HepG2 (cell line): ENCODE data around the gene SLC25A19. TPM values are rescaled to one million over a fixed set of nuclear protein-coding genes. Genes with fewer than 3 reads are reported as not detected.
A peak's percentile ranks its signal among the peaks of the same experiment; 100 is the strongest.

Experiments used
- ATF3 ChIP-seq: sonication (generic); formaldehyde crosslinking; IDR thresholded peaks from 2 replicates; pipeline ENCODE4 v1.4.0; 2020; ENCODE audit warnings: missing genetic modification reagents
- ATF4 ChIP-seq, 2 experiments: fragments of 450-650 bp in 1 of 2; sonication (generic) in 1 of 2; formaldehyde crosslinking; IDR thresholded peaks; 2 replicates each; pipeline versions ENCODE4 v1.5.0 to v1.8.0; 2020 to 2022; ENCODE audit warnings: mild to moderate bottlenecking in 1 of 2, missing genetic modification reagents in 1 of 2
- CREB1 ChIP-seq, 2 experiments: fragments of 450-650 bp in 1 of 2; IDR thresholded peaks; 2 replicates each; pipeline ENCODE4 v1.6.1; 2016 to 2017; ENCODE audit warnings: control low read depth in 1 of 2, mild to moderate bottlenecking in 1 of 2, missing compliant biosample characterization in 1 of 2, missing genetic modification characterization in 1 of 2
- ELF4 ChIP-seq: sonication (generic); formaldehyde crosslinking; IDR thresholded peaks from 2 replicates; pipeline ENCODE4 v1.5.0; 2020; ENCODE audit warnings: missing genetic modification reagents, mild to moderate bottlenecking, moderate library complexity, borderline replicate concordance
- GATAD1 ChIP-seq: IDR thresholded peaks from 2 replicates; pipeline ENCODE4 v1.6.1; 2016; ENCODE audit warnings: missing genetic modification reagents, missing compliant biosample characterization
- MAX ChIP-seq: IDR thresholded peaks from 2 replicates; pipeline ENCODE4 v1.6.1; 2012; ENCODE audit warnings: inconsistent platforms
- MEIS2 ChIP-seq: sonication (generic); formaldehyde crosslinking; IDR thresholded peaks from 2 replicates; pipeline ENCODE4 v1.9.0; 2021; ENCODE audit warnings: mild to moderate bottlenecking, missing genetic modification reagents
- NR2F1 ChIP-seq, 2 experiments: fragments of 450-650 bp in 1 of 2; formaldehyde crosslinking in 1 of 2; IDR thresholded peaks; 2 replicates each; pipeline versions ENCODE4 v1.5.0 to v1.6.1; 2016 to 2020; ENCODE audit warnings: mild to moderate bottlenecking in 1 of 2, missing compliant biosample characterization in 1 of 2, missing genetic modification reagents in 1 of 2, moderate library complexity in 1 of 2
- RORA ChIP-seq: sonication (generic); formaldehyde crosslinking; IDR thresholded peaks from 2 replicates; pipeline ENCODE4 v1.5.0; 2020; ENCODE audit warnings: mild to moderate bottlenecking, missing genetic modification reagents, moderate library complexity
- ZNF30 ChIP-seq: sonication (generic); formaldehyde crosslinking; IDR thresholded peaks from 2 replicates; pipeline ENCODE4 v1.5.0; 2020; ENCODE audit warnings: mild to moderate bottlenecking, missing genetic modification reagents
- ZNF343 ChIP-seq: sonication (generic); formaldehyde crosslinking; IDR thresholded peaks from 2 replicates; pipeline ENCODE4 v1.4.0; 2020; ENCODE audit warnings: mild to moderate bottlenecking, missing genetic modification reagents
- ZNF781 ChIP-seq: sonication (generic); formaldehyde crosslinking; IDR thresholded peaks from 2 replicates; pipeline ENCODE4 v1.5.1; 2020; ENCODE audit warnings: borderline replicate concordance, mild to moderate bottlenecking, missing genetic modification reagents; ENCODE audit errors: not compliant biosample characterization
- ZXDC ChIP-seq: sonication (generic); formaldehyde crosslinking; IDR thresholded peaks from 2 replicates; pipeline ENCODE4 v1.5.0; 2020; ENCODE audit warnings: mild to moderate bottlenecking, missing genetic modification reagents
- polyA plus RNA-seq, 8 experiments: library from polyadenylated mRNA; depleted of rRNA in 3 of 8; stranded (reverse) in 7 of 8; unstranded in 1 of 8; fragments of >200 nt; fragmentation: Illumina TruSeq in 4 of 8; extraction: Trizol in 4 of 8; gene quantifications; 2 replicates each; pipeline versions ENCODE4 v1.2.1 to v1.2.3, GENCODE V29; 2011 to 2016; ENCODE audit warnings: low read depth in 4 of 8, missing spikeins in 1 of 8, mixed read lengths in 1 of 8; ENCODE audit not compliant: insufficient read depth in 1 of 8
- total RNA-seq, 5 experiments: library from RNA; depleted of rRNA; stranded (reverse); fragments of >200 nt; fragmentation: Illumina TruSeq; extraction: Trizol; gene quantifications; 2 replicates each; pipeline ENCODE4 v1.2.3, GENCODE V29; 2016; ENCODE audit warnings: low read depth in 1 of 5
- TF ChIP-seq, protein P1 (sequence below): sonication (generic); formaldehyde crosslinking; IDR thresholded peaks from 2 replicates; pipeline ENCODE4 v1.5.1; 2020; ENCODE audit warnings: mild to moderate bottlenecking, missing genetic modification reagents, borderline replicate concordance
- TF ChIP-seq, protein P2 (sequence below): sonication (generic); formaldehyde crosslinking; IDR thresholded peaks from 2 replicates; pipeline ENCODE4 v1.5.0; 2020; ENCODE audit warnings: mild to moderate bottlenecking, missing genetic modification reagents

The SLC25A19 gene
- total and polyA plus RNA-seq, 2 of the 13 experiments (the other 11 are each of a cell fraction or from before 2014, with no cell fraction given) = 24.4 to 41.4 TPM

GRCh38 chr17:75260641-75261335 is 28.4 kb downstream of the SLC25A19 start (continued):
- TF ChIP-seq, protein P1, sequence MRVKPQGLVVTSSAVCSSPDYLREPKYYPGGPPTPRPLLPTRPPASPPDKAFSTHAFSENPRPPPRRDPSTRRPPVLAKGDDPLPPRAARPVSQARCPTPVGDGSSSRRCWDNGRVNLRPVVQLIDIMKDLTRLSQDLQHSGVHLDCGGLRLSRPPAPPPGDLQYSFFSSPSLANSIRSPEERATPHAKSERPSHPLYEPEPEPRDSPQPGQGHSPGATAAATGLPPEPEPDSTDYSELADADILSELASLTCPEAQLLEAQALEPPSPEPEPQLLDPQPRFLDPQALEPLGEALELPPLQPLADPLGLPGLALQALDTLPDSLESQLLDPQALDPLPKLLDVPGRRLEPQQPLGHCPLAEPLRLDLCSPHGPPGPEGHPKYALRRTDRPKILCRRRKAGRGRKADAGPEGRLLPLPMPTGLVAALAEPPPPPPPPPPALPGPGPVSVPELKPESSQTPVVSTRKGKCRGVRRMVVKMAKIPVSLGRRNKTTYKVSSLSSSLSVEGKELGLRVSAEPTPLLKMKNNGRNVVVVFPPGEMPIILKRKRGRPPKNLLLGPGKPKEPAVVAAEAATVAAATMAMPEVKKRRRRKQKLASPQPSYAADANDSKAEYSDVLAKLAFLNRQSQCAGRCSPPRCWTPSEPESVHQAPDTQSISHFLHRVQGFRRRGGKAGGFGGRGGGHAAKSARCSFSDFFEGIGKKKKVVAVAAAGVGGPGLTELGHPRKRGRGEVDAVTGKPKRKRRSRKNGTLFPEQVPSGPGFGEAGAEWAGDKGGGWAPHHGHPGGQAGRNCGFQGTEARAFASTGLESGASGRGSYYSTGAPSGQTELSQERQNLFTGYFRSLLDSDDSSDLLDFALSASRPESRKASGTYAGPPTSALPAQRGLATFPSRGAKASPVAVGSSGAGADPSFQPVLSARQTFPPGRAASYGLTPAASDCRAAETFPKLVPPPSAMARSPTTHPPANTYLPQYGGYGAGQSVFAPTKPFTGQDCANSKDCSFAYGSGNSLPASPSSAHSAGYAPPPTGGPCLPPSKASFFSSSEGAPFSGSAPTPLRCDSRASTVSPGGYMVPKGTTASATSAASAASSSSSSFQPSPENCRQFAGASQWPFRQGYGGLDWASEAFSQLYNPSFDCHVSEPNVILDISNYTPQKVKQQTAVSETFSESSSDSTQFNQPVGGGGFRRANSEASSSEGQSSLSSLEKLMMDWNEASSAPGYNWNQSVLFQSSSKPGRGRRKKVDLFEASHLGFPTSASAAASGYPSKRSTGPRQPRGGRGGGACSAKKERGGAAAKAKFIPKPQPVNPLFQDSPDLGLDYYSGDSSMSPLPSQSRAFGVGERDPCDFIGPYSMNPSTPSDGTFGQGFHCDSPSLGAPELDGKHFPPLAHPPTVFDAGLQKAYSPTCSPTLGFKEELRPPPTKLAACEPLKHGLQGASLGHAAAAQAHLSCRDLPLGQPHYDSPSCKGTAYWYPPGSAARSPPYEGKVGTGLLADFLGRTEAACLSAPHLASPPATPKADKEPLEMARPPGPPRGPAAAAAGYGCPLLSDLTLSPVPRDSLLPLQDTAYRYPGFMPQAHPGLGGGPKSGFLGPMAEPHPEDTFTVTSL (CRISPR knock-in tag) = 0 out of 2 replicates have a peak, but pooled peaks have one; percentile 7
- TF ChIP-seq ZNF343 (0 out of 2 replicates have a peak, but pooled peaks have one; percentile 34), ELF4 (no peak), ATF3 (no peak), MEIS2 (CRISPR knock-in tag) (0 out of 2 replicates have a peak, but pooled peaks have one; percentile 4), NR2F1 (CRISPR knock-in tag; IDR thresholded peaks at IDR 0.05) (no peak), ZXDC (CRISPR knock-in tag) (0 out of 2 replicates have a peak, but pooled peaks have one; percentile 68), ZNF30 (CRISPR knock-in tag) (no peak), GATAD1 (CRISPR knock-in tag) (no peak), CREB1 (IDR thresholded peaks at IDR 0.05) (no peak), CREB1 (CRISPR knock-in tag; IDR thresholded peaks at IDR 0.05) (peak; percentile 15; the same call in 1 of the 2 replicates), RORA (CRISPR knock-in tag) (no peak), ATF4 (CRISPR knock-in tag; IDR thresholded peaks at IDR 0.05) (0 out of 4 replicates have a peak, but pooled peaks of 1 of the 2 experiments have one; percentile 35), MAX (no peak), ZNF781 (CRISPR knock-in tag) (peak; percentile 5)
- TF ChIP-seq, protein P2, sequence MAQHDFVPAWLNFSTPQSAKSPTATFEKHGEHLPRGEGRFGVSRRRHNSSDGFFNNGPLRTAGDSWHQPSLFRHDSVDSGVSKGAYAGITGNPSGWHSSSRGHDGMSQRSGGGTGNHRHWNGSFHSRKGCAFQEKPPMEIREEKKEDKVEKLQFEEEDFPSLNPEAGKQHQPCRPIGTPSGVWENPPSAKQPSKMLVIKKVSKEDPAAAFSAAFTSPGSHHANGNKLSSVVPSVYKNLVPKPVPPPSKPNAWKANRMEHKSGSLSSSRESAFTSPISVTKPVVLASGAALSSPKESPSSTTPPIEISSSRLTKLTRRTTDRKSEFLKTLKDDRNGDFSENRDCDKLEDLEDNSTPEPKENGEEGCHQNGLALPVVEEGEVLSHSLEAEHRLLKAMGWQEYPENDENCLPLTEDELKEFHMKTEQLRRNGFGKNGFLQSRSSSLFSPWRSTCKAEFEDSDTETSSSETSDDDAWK (CRISPR knock-in tag) = no peak
